ENCODE measurements around the gene RPS6KA3. TPM values are rescaled to one million over a fixed set of nuclear protein-coding genes. Genes with fewer than 3 reads are reported as not detected.

The RPS6KA3 gene
- total RNA-seq, 4 donors from 2014 or later = 53.1 to 91.0 (median 66.0) TPM

- peaks cover 0 to 4% (median 0%) of the 10 kb centered on the region in 3 donors for H3K27me3 ChIP-seq
- in situ Hi-C loops (cut with MboI; ENCODE audit: low sequenced_read_pairs in 4 of 4) (no loop called here), intact Hi-C loops (cut with DNase I; ENCODE audit: low total_unique reads) (no loop called here)
- no peaks in the 10 kb centered on the region for H3K9me3 ChIP-seq
- TF ChIP-seq CTCF (IDR thresholded peaks at IDR 0.05 in 4 of 5, conservative IDR thresholded peaks at IDR 0.05 in 1 of 5) (no peak), POLR2A (IDR thresholded peaks at IDR 0.05) (no peak)
- H3K4me3 ChIP-seq = no peak overlapping the region
- peaks cover 9 to 14% of the 10 kb centered on the region in 2 donors for H3K4me1 ChIP-seq
- ATAC-seq = no peak
- no peak for DNase-seq
- H3K27ac ChIP-seq = peak overlapping the region in 2 of 4 donors; percentile 18 to 60
- no peaks in the 10 kb centered on the region for H3K36me3 ChIP-seq
Observed at GRCh38 chrX:20294284-20294683, 27.6 kb upstream of the RPS6KA3 start.

- TF ChIP-seq CTCF (IDR thresholded peaks at IDR 0.05 in 4 of 5, conservative IDR thresholded peaks at IDR 0.05 in 1 of 5) (no peak), POLR2A (IDR thresholded peaks at IDR 0.05) (no peak)
- no peaks in the 10 kb centered on the region for H3K36me3 ChIP-seq
- H3K4me1 ChIP-seq = no peaks in the 10 kb centered on the region
- H3K4me3 ChIP-seq = no peak overlapping the region
- H3K9me3 ChIP-seq = no peaks in the 10 kb centered on the region
- in situ Hi-C loops (cut with MboI; ENCODE audit: low sequenced_read_pairs in 4 of 4) = no loop called here
- ATAC-seq (no peak), DNase-seq (no peak)
- H3K27ac ChIP-seq = no peak overlapping the region
- no peaks in the 10 kb centered on the region for H3K27me3 ChIP-seq
- intact Hi-C loops (cut with DNase I; ENCODE audit: low total_unique reads) = no loop called here
Observed at GRCh38 chrX:20285511-20285910, 18.8 kb upstream of the RPS6KA3 start.

- Histone ChIP-seq H3K4me1 (no peaks in the 10 kb centered on the region), H3K4me3 (no peak overlapping the region), H3K9me3 (no peaks in the 10 kb centered on the region), H3K27me3 (no peaks in the 10 kb centered on the region), H3K27ac (no peak overlapping the region), H3K36me3 (no peaks in the 10 kb centered on the region)
- in situ Hi-C loops (cut with MboI; ENCODE audit: low sequenced_read_pairs in 4 of 4) (no loop called here), intact Hi-C loops (cut with DNase I; ENCODE audit: low total_unique reads) (no loop called here)
- DNase-seq (no peak), ATAC-seq (no peak)
- TF ChIP-seq POLR2A (IDR thresholded peaks at IDR 0.05) (no peak), CTCF (IDR thresholded peaks at IDR 0.05 in 4 of 5, conservative IDR thresholded peaks at IDR 0.05 in 1 of 5) (no peak)
Observed at GRCh38 chrX:20284992-20285391, 18.3 kb upstream of the RPS6KA3 start.

- H3K4me1 ChIP-seq = no peaks in the 10 kb centered on the region
- DNase-seq (no peak), ATAC-seq (no peak)
- in situ Hi-C loops (cut with MboI; ENCODE audit: low sequenced_read_pairs in 4 of 4) = no loop called here
- TF ChIP-seq POLR2A (IDR thresholded peaks at IDR 0.05) (no peak), CTCF (IDR thresholded peaks at IDR 0.05 in 4 of 5, conservative IDR thresholded peaks at IDR 0.05 in 1 of 5) (no peak)
- no peaks in the 10 kb centered on the region for H3K9me3 ChIP-seq
- H3K36me3 ChIP-seq = no peaks in the 10 kb centered on the region
- H3K4me3 ChIP-seq = no peak overlapping the region
- intact Hi-C loops (cut with DNase I; ENCODE audit: low total_unique reads) = no loop called here
- no peak overlapping the region for H3K27ac ChIP-seq
- no peaks in the 10 kb centered on the region for H3K27me3 ChIP-seq
Observed at GRCh38 chrX:20284444-20284843, 17.7 kb upstream of the RPS6KA3 start.

- Histone ChIP-seq H3K27me3 (no peaks in the 10 kb centered on the region), H3K4me3 (no peak overlapping the region), H3K36me3 (no peaks in the 10 kb centered on the region), H3K27ac (no peak overlapping the region), H3K4me1 (no peaks in the 10 kb centered on the region), H3K9me3 (no peaks in the 10 kb centered on the region)
- intact Hi-C loops (cut with DNase I; ENCODE audit: low total_unique reads) (no loop called here), in situ Hi-C loops (cut with MboI; ENCODE audit: low sequenced_read_pairs in 4 of 4) (no loop called here)
- TF ChIP-seq POLR2A (IDR thresholded peaks at IDR 0.05) (no peak), CTCF (IDR thresholded peaks at IDR 0.05 in 4 of 5, conservative IDR thresholded peaks at IDR 0.05 in 1 of 5) (no peak)
- ATAC-seq (no peak), DNase-seq (no peak)
Observed at GRCh38 chrX:20280938-20281337, 14.2 kb upstream of the RPS6KA3 start.
